HepG2 (cell line): ENCODE results near the gene ASH1L. TPM values are rescaled to one million over a fixed set of nuclear protein-coding genes. Genes with fewer than 3 reads are reported as not detected.

Experiments
- ATAC-seq: fragments of 200-7000 bp; cut with Tn5 transposase; 3 replicates; pipeline ENCODE4 v1.9.1; 2020; ENCODE audit warnings: mild to moderate bottlenecking, moderate library complexity
- BruUV-seq: library from RNA; stranded (reverse); fragments of 400-500 nt; replicated peaks from 2 replicates; lab custom pipeline; 2021; lab: Mats Ljungman, UMichigan
- CTCF ChIA-PET: fragments of 300-600 bp; formaldehyde crosslinking; extraction: SDS; loops from one replicate; lab custom pipeline; 2021; ENCODE audit warnings: low total read pairs, inconsistent platforms, low intra/inter-chr PET ratio; lab: Yijun Ruan, JAX
- POLR2A ChIA-PET: fragments of 350-600 bp; sonication (Branson Sonifier 250); formaldehyde crosslinking; loops from one replicate; lab custom pipeline; 2020; ENCODE audit warnings: antibody characterized with exemption, inconsistent platforms; lab: Yijun Ruan, JAX
- DNase-seq: peaks from one replicate; pipeline ENCODE4 v3.0.0-alpha.2; 2015; ENCODE audit warnings: low spot score
- FAIRE-seq: peaks from 3 replicates; lab custom pipeline; 2011; peaks lifted over from hg19 to GRCh38; lab: Jason Lieb, UNC
- H2AFZ ChIP-seq: one replicate; pipeline ENCODE4 v1.6.1; 2011; ENCODE audit warnings: low read length, inconsistent platforms
- H3K27ac ChIP-seq: fragments of 300-600 bp; 3 replicates; pipeline ENCODE4 v1.8.0; 2011; ENCODE audit warnings: mixed run types, mild to moderate bottlenecking, mixed read lengths, low read length, inconsistent platforms; ENCODE audit not compliant: insufficient read depth; ENCODE audit errors: extremely low read length
- H3K27me3 ChIP-seq, 2 experiments: fragments of 200-600 bp in 1 of 2; 2 replicates in 1 of 2; 3 replicates in 1 of 2; pipeline versions ENCODE4 v1.6.0 to v1.8.0; 2011; ENCODE audit warnings: low read length in 2 of 2, mild to moderate bottlenecking in 2 of 2, moderate library complexity in 2 of 2, inconsistent platforms in 1 of 2; ENCODE audit not compliant: insufficient read depth in 2 of 2, control insufficient read depth in 1 of 2
- H3K36me3 ChIP-seq, 2 experiments: fragments of 200-600 bp in 1 of 2; replicated peaks in 1 of 2; 2 replicates in 1 of 2; 3 replicates in 1 of 2; pipeline versions ENCODE4 v1.5.1 to v1.8.0; 2011; ENCODE audit warnings: low read length in 2 of 2, inconsistent platforms in 1 of 2; ENCODE audit not compliant: insufficient read depth in 2 of 2, control insufficient read depth in 1 of 2
- H3K4me1 ChIP-seq: 2 replicates; pipeline ENCODE4 v1.5.1; 2012; ENCODE audit warnings: low read length, inconsistent platforms; ENCODE audit not compliant: insufficient read depth
- H3K4me2 ChIP-seq: 2 replicates; pipeline ENCODE4 v1.6.0; 2011; ENCODE audit warnings: low read depth, low read length, inconsistent platforms
- H3K4me3 ChIP-seq, 3 experiments: fragments of 200-600 bp in 1 of 3; sonication (generic), shearing (Covaris generic) in 1 of 3; replicated peaks in 1 of 3; 2 replicates each; pipeline ENCODE4 v1.5.1; 2011 to 2016; ENCODE audit warnings: low read length in 3 of 3, inconsistent platforms in 2 of 3, low read depth in 2 of 3, mild to moderate bottlenecking in 2 of 3, control low read depth in 1 of 3, mixed read lengths in 1 of 3; ENCODE audit not compliant: insufficient read depth in 1 of 3
- H3K79me2 ChIP-seq: one replicate; pipeline ENCODE4 v1.6.1; 2011; ENCODE audit warnings: low read length, inconsistent platforms; ENCODE audit not compliant: insufficient read depth
- H3K9ac ChIP-seq: 2 replicates; pipeline ENCODE4 v1.6.0; 2011; ENCODE audit warnings: mild to moderate bottlenecking, low read depth, low read length, inconsistent platforms; ENCODE audit not compliant: insufficient read depth
- H3K9me3 ChIP-seq: 2 replicates; pipeline ENCODE4 v1.5.1; 2012; ENCODE audit warnings: mild to moderate bottlenecking, low read length
- H4K20me1 ChIP-seq: 2 replicates; pipeline ENCODE4 v1.6.0; 2011; ENCODE audit warnings: inconsistent platforms, mild to moderate bottlenecking, low read length, moderate library complexity; ENCODE audit not compliant: insufficient read depth
- ARID2 ChIP-seq: sonication (generic); formaldehyde crosslinking; IDR thresholded peaks from 2 replicates; pipeline ENCODE4 v1.8.1; 2022; ENCODE audit warnings: mild to moderate bottlenecking, missing genetic modification reagents, borderline replicate concordance
- DNMT3B ChIP-seq: conservative IDR thresholded peaks from 2 replicates; pipeline ENCODE4 v1.6.1; 2016; ENCODE audit warnings: missing biosample characterization, control low read depth
- E2F1 ChIP-seq: sonication (generic); formaldehyde crosslinking; IDR thresholded peaks from 2 replicates; pipeline ENCODE4 v1.5.0; 2020; ENCODE audit warnings: missing genetic modification reagents
- EP300 ChIP-seq, 3 experiments: sonication (generic) in 1 of 3; formaldehyde crosslinking in 1 of 3; IDR thresholded peaks; 2 replicates each; pipeline versions ENCODE4 v1.5.1 to v1.6.1; 2011 to 2020; ENCODE audit warnings: low read depth in 2 of 3, low read length in 2 of 3, borderline replicate concordance in 1 of 3, improper control_type of control experiment in 1 of 3, mild to moderate bottlenecking in 1 of 3, missing genetic modification reagents in 1 of 3, moderate library complexity in 1 of 3
- FOXO4 ChIP-seq: sonication (generic); formaldehyde crosslinking; conservative IDR thresholded peaks from 2 replicates; pipeline ENCODE4 v1.8.1; 2023; ENCODE audit warnings: missing genetic modification reagents
- GATAD1 ChIP-seq: IDR thresholded peaks from 2 replicates; pipeline ENCODE4 v1.6.1; 2016; ENCODE audit warnings: missing genetic modification reagents, missing compliant biosample characterization
- GMEB1 ChIP-seq: sonication (generic); formaldehyde crosslinking; IDR thresholded peaks from 2 replicates; pipeline ENCODE4 v1.5.1; 2020; ENCODE audit warnings: missing genetic modification reagents, mild to moderate bottlenecking, borderline replicate concordance
- KLF12 ChIP-seq: sonication (generic); formaldehyde crosslinking; IDR thresholded peaks from 2 replicates; pipeline ENCODE4 v1.4.0; 2020; ENCODE audit warnings: missing genetic modification reagents, borderline replicate concordance
- PCBP1 ChIP-seq: fragments of 200-400 bp; formaldehyde crosslinking; IDR thresholded peaks from 2 replicates; pipeline ENCODE4 v1.6.1; 2017; ENCODE audit warnings: mild to moderate bottlenecking, low read depth, low read length, borderline replicate concordance
- REPIN1 ChIP-seq: sonication (generic); formaldehyde crosslinking; IDR thresholded peaks from 2 replicates; pipeline ENCODE4 v1.8.0; 2022; ENCODE audit warnings: missing genetic modification reagents, low read depth, mild to moderate bottlenecking, borderline replicate concordance
- SRSF4 ChIP-seq: fragments of 200-400 bp; formaldehyde crosslinking; IDR thresholded peaks from one replicate; pipeline ENCODE4 v1.6.1; 2018; ENCODE audit warnings: mild to moderate bottlenecking, low read depth, low read length, moderate library complexity; ENCODE audit not compliant: poor library complexity, severe bottlenecking
- TBX3 ChIP-seq: fragments of 450-650 bp; IDR thresholded peaks from 2 replicates; pipeline ENCODE4 v1.6.1; 2017; ENCODE audit warnings: antibody characterized with exemption, mild to moderate bottlenecking, inconsistent platforms, borderline replicate concordance
- TFAP4 ChIP-seq: sonication (generic); IDR thresholded peaks from 2 replicates; pipeline ENCODE4 v1.6.1; 2016; ENCODE audit warnings: low read depth, borderline replicate concordance
- ZNF232 ChIP-seq: sonication (generic); formaldehyde crosslinking; IDR thresholded peaks from 2 replicates; pipeline ENCODE4 v1.4.0; 2020; ENCODE audit warnings: missing genetic modification reagents, borderline replicate concordance
- ZNF460 ChIP-seq: sonication (generic); formaldehyde crosslinking; IDR thresholded peaks from 2 replicates; pipeline ENCODE4 v1.5.1; 2020; ENCODE audit warnings: missing genetic modification reagents, mild to moderate bottlenecking, borderline replicate concordance
- WGBS: methylation state at CpG from one replicate; pipeline ENCODE4 v1.1.6; 2017; ENCODE audit warnings: low lambda C conversion rate; 5-methylcytosine and 5-hydroxymethylcytosine counted together
- in situ Hi-C: cut with HindIII; loops from 2 replicates; pipeline ENCODE4 v1.10.0; 2017; ENCODE audit warnings: low pct_unique_long_range_greater_than_20kb; ENCODE audit not compliant: extremely low pct_ligation_motif_present
- intact Hi-C: fragments of 100-400 bp; cut with micrococcal nuclease; formaldehyde crosslinking; loops from one replicate; pipeline ENCODE4 v1.10.0; 2022; ENCODE audit not compliant: unreplicated experiment
- polyA plus RNA-seq, 8 experiments: library from polyadenylated mRNA; depleted of rRNA in 3 of 8; stranded (reverse) in 7 of 8; unstranded in 1 of 8; fragments of >200 nt; fragmentation: Illumina TruSeq in 4 of 8; extraction: Trizol in 4 of 8; gene quantifications; 2 replicates each; pipeline versions ENCODE4 v1.2.1 to v1.2.3, GENCODE V29; 2011 to 2016; ENCODE audit warnings: low read depth in 4 of 8, missing spikeins in 1 of 8, mixed read lengths in 1 of 8; ENCODE audit not compliant: insufficient read depth in 1 of 8
- total RNA-seq, 5 experiments: library from RNA; depleted of rRNA; stranded (reverse); fragments of >200 nt; fragmentation: Illumina TruSeq; extraction: Trizol; gene quantifications; 2 replicates each; pipeline ENCODE4 v1.2.3, GENCODE V29; 2016; ENCODE audit warnings: low read depth in 1 of 5

Gene ASH1L
- total and polyA plus RNA-seq, 2 of the 13 experiments (the other 11 are each of a cell fraction or from before 2014, with no cell fraction given), result 10.2 to 15.3 TPM

GRCh38 chr1:155308493-155309422 is 253.8 kb downstream of the ASH1L start, which contains the start of gene FDPS:
Gene FDPS (plus strand): TSS chr1:155308866. CDS start chr1:155309790, 924 bp downstream.
- under 1% methylated on average over 36 of the region's 51 CpGs for WGBS
- H2AFZ ChIP-seq, result no peak within 1 kb of the TSS
- peaks cover 5 to 14% of the 10 kb centered on the region in 2 experiments; a peak in 4 of 5 replicates for H3K36me3 ChIP-seq
- H4K20me1 ChIP-seq, result peaks cover 14% of the 10 kb centered on the region
- in situ Hi-C loops (loop anchor here (10.0 kb wide), 1 partner anchor 54 kb away; the partner anchor contains the start of gene ENTREP3), intact Hi-C loops (loop anchor here (1.0 to 10.0 kb wide), 4 partner anchors 15 to 104 kb away; partner anchors contain the start of genes ENTREP3, HCN3, MTX1 and THBS3)
- BruUV-seq, result TSS peak; percentile 91
- DNase-seq, result peak; percentile 97
- H3K4me3 ChIP-seq, result peak within 1 kb of the TSS; percentile 92 to 95 (median 94)
- no peaks in the 10 kb centered on the region for H3K9me3 ChIP-seq
- ChIA-PET CTCF (interaction anchor here (3.0 to 3.7 kb wide), 2 partner anchors 31 to 58 kb away, joined by 35 to 36 read pairs; partner anchors contain the start of gene HCN3), POLR2A (interaction anchor here (0.7 to 5.5 kb wide), 12 partner anchors 8 to 254 kb away, joined by 3 to 51 read pairs (median 7); partner anchors contain the start of genes ASH1L, CLK2, ENTREP3 and HCN3)
- FAIRE-seq, result peak; percentile 98
- H3K4me1 ChIP-seq, result peaks cover 84% of the 10 kb centered on the region
- H3K79me2 ChIP-seq, result peaks cover 58% of the 10 kb centered on the region
- H3K9ac ChIP-seq, result peak within 1 kb of the TSS; percentile 98
- peak within 1 kb of the TSS; percentile 77 for H3K4me2 ChIP-seq
- H3K27me3 ChIP-seq, result no peaks in the 10 kb centered on the region; a peak in 1 of 5 replicates
- peak within 1 kb of the TSS; percentile 83 for H3K27ac ChIP-seq
- peak; percentile 92 for ATAC-seq
- TF ChIP-seq ZNF232 (CRISPR knock-in tag) (no peak), SRSF4 (no peak), FOXO4 (CRISPR knock-in tag) (no peak), GATAD1 (CRISPR knock-in tag) (peak; percentile 95), TBX3 (no peak), E2F1 (CRISPR knock-in tag) (peak; percentile 94), DNMT3B (CRISPR knock-in tag) (no peak; the same call in 1 of the 2 replicates), REPIN1 (peak; percentile 63; the same call in 1 of the 2 replicates), ARID2 (CRISPR knock-in tag) (no peak; the same call in 1 of the 2 replicates), PCBP1 (no peak), KLF12 (peak; percentile 72), GMEB1 (CRISPR knock-in tag) (peak; percentile 95), EP300 (IDR thresholded peaks at IDR 0.05; ENCODE audit: low read depth in 2 of 2, low read length in 2 of 2) (peak in 1 of 2 experiments; percentile 57; a peak in 2 of 4 replicates), EP300 (CRISPR knock-in tag; IDR thresholded peaks at IDR 0.05; ENCODE audit: borderline replicate concordance) (peak; percentile 6; the same call in 1 of the 2 replicates), TFAP4 (peak; percentile 79; the same call in 1 of the 2 replicates), ZNF460 (no peak)
